HG03039 (cell line): Measurements from ENCODE around the gene ROPN1.
"Not testable (repeated sequence)": the region's sequence is repeated elsewhere in the genome, so short reads cannot be mapped to it uniquely, and the experiment has no call there.

Experiments
- ATAC-seq: cut with Tn5 transposase; IDR thresholded peaks from one replicate; pipeline ENCODE4 v1.9.1; 2021; ENCODE audit warnings: mild to moderate bottlenecking, moderate library complexity; ENCODE audit not compliant: unreplicated experiment

Gene ROPN1

DNA sequence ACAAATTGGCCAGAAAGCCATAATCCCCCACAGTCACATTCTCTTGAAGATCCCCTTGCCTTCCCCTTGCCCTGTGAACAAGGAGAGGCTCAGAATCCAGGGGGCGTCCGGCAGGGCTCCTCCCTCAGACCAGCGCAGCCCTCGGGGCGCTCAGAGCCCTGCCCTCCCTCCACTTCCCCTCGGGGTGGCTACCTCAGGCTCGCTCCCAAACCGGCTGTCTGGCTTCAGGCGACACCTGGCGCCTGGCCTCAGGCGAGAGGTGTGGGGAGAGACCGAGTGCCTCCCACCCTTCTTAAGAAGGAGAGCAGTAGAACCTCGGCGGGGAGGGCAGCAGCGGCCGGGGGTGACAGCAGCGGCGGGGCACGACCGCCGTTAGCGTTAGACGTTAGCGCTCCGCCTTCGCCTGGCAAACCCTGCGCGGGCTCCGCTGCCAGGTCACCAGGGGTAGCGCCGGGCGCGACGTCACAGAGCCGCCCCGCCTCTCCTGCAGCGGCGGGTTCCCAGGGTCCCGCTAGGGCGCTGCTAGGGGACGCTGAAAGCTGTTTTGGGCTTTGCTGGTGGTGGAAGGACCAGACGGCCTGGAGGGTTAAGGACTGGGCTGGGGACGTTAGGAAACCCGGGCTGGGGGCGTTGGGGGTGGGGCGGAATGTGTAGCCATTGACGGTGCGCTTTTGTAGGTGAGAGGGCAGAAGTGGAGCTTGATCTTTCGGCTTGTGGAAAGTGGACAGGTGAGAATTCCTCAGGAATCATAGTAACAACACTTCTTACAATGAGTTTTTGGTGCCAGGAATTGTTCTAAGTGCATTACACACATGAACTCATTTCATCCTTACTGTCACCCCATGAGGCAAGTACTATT, at the start of gene ROPN1:
ROPN1 (minus strand) TSS at position 395 of the 859 bp plus-strand sequence. CDS start 11,643 bp downstream, outside the sequence.
- ATAC-seq: not testable (repeated sequence)

DNA sequence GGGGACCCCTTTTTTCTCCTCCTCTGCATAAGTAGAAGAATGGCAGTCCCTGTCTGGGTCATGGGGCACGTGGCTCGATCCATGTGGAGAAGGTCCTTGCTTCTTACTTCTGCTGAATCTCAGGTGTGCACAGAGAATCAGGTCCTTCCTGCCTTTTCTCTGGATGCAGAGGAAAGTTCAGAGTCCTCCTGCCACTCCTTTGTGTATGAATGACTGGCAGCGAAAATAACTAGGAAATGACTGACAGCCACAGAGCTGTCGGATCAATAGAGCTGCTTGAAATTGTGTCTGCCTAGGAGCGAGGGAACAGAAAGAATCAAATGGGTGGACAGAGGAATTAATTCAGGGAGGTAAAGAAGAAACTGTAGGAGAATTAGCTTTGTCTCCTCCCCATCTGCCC, 49.6 kb upstream of the ROPN1 start:
- no peak for ATAC-seq

DNA sequence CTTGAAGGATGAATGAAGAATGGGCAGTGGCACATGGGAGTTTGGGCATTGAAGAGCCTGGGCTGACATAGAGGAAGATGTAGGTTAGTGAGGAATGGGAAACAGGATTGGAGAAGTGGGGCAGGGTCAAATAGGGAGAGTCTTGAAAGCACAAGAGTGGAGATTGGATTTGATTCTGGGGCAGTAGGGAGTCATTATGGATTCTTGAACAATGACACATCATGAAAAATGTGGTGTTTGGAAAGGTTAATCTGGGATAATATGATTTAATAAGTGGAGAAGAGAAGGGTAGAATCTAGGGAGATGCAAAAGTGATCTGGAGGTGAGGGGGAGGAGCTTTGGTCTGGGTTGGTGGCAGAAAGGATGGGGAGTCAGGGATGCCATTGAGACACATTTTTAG, 45.4 kb upstream of the ROPN1 start:
- no peak for ATAC-seq

DNA sequence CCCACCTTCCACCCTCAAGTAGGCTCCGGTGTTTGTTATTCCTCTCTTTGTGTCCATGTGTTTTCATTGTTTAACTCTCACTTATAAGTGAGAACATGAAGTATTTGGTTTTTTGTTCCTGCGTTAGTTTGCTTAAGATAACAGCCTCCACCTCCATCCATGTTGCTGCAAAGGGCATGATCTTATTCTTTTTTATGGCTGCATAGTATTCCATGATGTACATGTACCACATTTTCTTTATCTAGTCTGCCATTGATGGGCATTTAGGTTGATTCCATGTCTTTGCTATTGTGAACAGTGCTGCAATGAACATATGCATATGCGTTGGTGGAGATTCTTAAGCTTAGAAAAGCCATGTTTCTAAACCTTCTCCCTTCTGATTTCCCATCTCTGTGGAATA, 44.3 kb upstream of the ROPN1 start:
- ATAC-seq: not testable (repeated sequence)

DNA sequence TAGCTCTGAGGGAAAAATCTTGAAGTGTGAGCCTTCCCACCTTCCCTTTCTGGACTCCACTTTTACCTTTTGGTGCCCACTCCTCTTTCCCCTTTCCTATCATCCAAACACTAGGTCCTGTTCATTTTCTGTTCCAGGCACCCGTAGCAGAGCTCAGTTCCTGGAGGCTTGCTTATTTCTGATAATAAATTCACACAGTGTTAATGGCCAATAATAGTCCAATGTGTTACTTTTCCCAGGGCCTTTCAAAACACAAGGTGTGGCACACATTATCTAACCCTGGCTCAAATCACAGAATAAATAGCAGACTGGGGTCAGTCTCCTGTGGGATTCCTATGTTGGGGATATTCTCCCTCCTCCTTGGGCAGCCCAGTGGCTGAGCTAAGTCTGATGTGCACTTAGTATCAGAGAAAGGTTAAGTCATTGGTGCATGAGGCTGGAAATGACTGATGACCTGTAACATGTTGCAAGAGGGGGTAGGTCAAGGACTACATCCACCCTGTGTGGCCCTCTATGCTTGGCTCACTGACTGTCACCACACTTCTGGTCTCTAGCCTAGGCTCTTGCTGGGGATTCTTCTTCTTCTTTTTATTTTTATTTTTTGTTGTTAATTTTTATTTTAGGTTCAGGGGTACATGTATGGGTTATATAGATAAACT, 43.7 kb upstream of the ROPN1 start:
- no peak for ATAC-seq

DNA sequence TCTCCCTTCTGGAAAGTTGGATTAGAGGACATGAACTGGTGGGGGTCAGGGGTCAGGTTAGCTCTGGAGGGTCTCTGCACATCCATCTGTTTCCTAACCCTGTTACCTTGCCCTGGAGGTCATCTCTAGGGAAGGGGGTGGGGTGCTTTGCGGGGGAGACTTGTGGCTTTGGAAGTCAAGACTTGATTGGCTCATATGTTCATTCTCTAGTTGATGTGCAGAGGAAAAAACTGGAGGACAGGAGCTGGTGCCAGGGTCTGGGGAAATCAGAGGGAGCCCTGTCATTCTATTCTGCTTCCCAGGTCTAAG, 42.9 kb upstream of the ROPN1 start:
- no peak for ATAC-seq

DNA sequence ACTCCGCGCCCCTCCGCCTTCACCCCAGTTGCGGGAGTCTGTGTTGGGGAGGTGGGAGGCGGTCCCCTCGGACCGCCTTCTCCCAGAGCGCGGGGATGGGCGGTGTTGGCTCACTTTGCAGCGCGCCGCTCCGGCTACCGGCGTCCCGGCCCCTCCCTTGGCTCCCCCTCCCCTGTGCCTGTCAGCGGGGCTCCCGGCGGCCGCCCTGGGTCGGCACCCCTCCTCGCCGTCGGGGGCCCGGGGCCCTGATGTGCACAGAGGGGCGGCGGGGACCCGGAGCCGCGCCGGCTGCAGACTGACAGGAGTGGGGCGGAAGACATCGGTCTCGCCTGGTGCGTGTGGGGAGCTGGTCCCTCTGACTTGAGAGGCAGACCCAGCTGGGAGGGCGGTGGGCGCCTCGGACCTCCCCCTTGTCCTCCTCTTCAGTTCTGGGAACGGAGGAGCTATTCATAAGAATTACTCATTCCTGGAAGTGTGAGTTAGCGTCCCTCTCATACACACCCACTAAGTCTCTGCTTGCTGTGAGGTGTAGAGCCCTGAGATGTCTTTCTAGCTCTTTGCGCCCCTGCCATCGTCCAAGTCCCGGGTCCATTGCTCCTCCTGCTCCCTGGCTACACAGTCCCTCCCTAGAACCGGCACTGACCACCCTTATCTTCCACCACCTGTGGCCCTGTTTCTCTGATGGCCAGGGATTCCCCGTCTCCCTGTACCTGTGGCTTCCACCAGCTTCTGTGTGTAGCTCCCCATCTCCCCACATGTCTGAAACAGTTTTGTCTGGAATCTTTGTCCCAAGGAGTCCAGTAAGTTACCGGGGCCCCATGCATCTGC, 42.3 kb upstream of the ROPN1 start:
- no peak for ATAC-seq

DNA sequence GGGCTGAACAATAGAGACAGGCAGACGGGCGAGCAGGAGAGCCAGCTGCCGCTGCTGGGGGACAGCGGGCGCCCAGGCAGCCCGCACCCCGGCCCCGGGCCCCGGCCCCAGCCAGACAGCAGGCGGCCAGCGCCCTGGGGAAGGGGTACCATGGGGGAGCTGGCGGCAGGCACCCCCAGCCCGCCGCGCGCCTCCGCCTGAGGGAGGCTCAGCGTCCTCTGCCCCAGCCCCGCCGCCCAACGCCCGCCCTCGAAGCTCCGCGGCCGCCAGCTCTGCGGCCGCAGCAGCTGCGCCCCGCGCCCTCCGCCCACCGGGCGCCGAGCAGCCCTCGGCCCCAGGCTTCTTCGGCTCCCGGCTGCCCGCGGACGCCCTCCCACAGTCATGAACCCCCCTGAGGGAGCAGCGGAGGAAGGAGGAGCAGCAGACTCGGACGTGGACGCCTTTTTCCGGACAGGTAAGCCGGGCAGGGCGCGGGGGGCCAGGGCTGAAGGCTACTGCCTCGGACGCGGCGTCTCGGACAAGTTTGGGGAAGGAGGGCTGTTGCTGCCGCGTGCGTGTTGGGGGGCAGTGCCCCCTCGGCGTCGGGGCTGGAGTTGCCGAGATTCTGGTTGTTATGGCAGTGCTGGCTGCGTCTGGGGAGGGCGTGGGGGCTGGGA, 41.6 kb upstream of the ROPN1 start, which contains the start of gene KALRN:
KALRN (plus strand) TSS at position 10 of the 656 bp plus-strand sequence.
- no peak for ATAC-seq

DNA sequence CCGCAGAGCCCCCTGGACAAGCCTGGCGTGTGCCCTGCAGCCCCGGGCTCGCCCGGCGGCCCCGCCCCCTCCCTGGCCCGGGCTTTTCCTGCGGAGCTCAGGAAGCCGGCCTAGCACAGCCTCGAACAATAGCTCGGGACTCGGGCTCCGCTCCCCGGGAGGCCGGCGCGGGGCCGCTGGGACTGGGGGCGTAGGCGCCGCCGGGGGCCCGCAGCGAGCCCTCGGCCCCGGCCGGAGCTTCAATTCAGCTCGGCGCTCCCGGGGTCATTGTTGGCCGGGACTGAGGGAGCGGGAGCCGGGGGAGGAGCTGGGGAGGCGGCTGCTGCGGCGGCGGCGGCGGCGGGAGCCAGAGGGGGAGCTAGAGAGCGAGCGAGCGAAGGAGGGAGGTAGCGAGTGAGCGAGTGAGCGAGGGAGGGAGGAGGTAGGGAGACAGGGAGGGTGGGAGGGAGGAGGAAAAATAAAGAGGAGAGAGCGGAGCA, 41.0 kb upstream of the ROPN1 start:
- ATAC-seq: peak; percentile 93

DNA sequence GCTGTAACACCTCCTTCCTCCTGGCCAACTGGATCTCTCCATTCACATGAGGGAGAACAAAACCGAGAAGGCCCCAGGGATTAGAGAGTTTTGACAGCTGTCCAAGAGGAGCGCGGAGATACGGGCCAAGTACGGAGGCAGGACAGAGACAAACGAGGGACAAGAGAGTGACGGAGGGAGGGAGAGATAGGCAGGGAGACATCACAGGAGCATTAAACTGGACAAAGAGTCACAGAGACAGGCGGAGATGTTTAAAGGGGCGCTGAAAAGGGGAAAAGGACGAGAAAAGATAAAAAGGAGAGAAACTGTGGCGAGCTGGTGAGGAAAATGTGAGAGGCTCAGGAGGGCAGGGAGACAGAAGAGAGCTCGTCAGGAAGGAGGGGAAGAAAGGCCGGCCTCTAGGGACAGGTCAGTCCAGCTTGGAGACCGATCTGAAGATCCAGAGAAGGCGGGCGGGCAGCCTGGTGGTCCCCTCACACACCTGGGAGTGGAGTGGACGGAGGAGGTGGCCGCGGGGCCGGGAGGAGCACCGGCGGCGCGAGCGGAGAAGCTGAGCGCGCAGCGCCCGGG, 40.5 kb upstream of the ROPN1 start:
- ATAC-seq: no peak

DNA sequence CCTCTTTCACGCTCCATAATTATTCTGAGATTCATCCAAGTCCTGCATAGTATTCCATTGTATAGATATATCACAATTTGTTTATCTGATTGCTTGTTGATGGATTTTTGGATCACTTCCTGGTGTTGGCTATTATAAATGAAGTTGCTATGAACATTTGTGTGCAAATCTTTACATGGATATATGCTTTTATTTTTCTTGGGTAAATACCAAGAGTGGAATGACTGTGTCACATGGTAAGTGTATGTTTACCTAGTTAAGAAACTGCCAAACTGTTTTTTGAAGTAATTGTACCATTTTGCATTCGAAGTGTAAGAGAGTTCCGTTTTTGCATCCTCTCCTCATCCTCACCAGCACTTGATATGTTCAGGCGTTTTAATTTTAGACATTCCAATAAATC, 34.6 kb upstream of the ROPN1 start:
- no peak for ATAC-seq

DNA sequence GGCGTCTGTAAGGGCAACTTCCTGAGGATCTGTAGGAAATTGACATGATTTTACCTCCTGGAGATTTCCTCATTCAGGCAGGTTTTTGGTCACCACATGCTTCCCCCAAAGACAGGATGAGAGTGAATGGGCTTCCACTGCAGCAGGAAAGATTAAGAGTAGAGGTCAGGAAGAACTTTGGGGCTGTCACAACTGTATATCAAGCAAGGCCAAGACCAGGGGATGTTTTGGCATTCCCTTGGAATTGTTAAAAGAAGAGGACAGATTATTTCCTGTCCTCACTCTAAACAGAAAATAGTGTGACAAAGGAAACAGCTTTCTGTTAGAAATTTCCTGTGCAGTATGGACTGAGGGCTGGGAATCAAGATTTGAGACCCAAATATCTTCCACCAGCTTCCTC, 31.6 kb upstream of the ROPN1 start:
- not testable (repeated sequence) for ATAC-seq

DNA sequence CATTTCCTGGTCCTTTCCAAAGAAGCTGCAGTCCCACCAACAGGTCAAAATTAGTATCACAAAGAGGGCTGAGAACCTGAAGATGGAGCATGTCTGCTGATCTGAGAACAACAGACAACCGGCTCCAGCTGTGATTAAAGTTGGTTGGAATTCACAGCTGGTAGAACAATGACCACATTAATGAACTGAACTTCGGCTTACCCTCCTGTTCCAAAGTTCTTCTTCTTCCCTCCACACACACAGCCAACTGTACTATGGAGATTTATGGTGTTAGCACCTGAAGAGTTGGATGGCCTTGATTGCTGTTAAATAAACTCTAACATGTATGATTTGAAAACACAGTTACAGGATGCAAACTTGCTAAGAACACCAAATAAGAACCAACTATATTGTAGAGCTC, 27.4 kb upstream of the ROPN1 start:
- no peak for ATAC-seq

DNA sequence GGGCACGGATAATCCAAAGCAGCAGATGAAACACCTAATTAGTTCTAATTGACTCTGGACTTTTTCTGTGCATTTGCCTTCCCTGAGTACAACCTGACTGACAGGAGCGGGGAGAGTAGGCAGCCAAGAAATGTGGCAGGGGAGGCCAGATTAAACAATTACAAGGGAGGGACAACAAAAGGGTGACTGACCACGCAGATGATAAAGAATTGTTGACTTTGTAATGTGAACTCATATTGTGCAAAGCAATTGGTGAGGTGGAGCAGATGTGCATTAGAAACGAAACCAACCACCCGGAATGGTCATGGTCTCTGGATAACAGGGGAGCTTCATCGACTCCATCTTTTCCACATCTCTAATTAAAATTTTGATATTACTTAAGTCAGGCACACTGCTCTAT, 25.6 kb upstream of the ROPN1 start:
- ATAC-seq: not testable (repeated sequence)

DNA sequence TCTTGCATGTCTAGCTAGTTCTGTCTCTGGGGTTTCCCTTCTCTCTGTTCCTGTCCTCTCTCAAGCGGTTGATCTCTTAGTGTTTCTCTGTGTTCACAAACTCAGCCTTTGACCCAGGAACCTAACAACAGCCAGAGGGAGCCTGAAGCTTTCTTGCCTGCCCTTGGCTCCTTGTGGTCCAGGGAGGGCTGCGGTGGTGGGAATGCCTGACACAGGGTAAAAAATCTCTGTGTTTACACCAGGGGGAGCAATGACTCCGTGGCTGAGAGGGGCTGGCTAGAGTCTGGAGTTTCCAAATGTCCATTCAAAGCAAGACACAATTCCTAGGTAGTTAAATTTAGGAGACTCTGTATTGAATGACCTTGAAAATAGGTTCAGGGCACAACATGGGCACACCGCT, 24.6 kb upstream of the ROPN1 start:
- not testable (repeated sequence) for ATAC-seq

DNA sequence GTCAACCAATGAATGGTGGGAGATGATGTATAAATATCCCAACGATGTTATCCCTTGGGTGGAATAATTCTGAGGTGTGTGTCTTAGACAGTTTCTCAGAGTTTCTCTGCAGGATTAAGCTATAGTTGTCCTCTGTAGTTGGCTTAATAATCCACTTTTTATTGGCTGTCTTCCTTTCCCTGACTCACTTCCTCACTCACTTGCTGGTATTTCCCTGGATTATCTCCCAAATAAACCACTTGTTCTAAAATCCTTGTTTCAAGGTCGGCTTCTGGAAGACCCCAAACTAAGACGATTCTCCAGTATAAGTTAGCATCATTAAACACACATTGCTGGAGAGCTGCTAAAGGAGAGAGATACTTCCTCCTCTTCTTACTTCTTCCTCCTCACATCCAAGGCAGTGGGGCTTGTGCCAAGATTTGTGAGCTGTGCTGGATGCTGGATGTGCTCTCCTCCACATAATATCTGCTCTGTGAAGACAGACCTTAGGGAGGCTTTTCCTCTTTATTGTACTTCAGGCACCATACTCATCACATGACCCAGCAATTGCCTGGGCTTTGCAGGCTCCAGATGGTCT, 22.5 kb upstream of the ROPN1 start:
- no peak for ATAC-seq

DNA sequence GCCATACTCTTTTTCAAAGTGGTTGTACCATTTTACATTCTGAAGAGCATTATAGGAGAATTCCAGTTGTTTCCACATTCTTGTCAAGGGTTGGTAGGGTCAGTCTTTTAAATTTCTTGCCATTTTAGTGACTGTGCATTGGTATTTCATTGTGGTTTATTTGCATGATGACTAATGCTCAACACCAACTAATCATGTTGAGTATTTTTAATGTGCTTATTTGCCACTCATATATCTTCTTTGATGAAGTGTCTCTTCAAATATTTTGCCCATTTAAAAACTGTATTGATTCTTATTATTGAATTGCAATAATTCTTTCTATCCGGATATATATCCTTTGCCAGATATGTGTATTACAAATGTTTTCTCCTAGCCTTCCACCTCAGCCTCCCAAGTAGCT, 16.4 kb upstream of the ROPN1 start:
- ATAC-seq: not testable (repeated sequence)

DNA sequence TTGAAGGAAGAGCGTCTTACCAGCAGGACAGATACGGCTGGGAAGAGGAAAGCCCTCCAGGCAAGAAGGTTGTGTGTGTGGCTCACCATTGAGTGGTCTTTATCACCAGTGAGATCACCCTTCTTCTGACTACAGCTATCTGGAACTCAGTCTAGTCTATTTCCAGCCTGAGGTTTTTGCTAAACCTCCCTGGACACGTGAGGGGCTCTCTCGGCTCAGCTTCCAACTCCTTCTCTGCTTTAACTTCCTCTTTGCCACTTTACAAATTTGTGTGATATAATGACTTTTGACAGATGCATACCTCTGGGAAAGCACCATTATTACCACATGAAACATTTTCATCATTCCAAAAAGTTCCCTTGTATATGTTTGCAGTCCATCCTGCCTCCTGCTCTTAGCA, 15.3 kb upstream of the ROPN1 start:
- no peak for ATAC-seq

DNA sequence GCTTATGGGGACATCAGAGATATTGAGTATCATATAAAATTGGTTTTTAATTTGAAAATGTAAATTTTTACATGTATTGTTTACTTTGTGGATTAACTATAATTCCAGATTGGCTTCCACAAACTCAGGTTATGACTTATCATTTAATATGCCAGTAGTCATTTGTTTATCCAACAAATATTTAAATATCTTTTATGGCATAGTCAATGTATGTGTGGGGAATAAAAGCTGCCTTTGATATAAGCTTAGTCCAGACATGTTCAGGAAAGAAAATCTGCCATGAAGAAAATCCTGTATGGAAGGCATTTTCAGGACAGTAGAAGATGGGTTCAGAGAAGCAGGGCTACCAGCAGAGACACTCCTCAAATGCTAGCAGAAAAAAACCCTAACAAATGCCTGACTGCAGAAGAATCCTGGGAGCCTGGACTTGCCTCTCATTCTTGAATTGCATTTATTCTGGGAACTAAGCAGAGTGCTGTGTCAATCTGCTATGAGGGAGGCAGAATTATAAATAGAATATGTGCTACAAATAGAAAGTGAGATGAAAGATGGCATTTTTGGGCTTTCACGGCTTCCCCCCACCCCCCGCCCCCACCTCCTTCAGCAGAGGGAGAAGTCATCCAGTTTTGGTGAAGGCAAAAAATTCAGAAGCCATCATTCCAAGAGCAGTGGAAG, 10.6 kb upstream of the ROPN1 start:
- ATAC-seq: not testable (repeated sequence)

DNA sequence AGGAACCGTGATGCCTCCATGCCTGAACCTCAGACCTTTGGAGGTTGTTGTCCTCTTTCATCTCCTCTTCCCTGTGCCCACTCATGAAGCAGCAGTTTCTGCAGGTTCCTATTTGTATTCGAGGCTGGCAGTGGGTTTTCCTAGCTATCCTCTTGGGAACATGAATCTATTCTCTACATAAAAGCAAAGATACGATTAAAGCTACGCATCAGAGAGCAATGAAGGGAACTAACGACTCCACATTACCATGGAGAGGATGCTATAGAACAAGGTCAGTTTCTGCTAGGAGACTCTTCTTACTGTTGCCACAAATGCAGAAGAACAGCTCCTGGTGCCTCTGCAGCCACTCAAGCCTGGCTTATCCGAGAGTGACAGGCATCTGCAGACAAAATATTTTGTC, 9.4 kb upstream of the ROPN1 start:
- not testable (repeated sequence) for ATAC-seq
